Right atrium auricular region (tissue), 2 donors: Measurements from ENCODE around the gene PSMB7. TPM values are rescaled to one million over a fixed set of nuclear protein-coding genes. Genes with fewer than 3 reads are reported as not detected.

ENCODE experiments used
- DNase-seq: peaks from one replicate; pipeline ENCODE4 v3.0.0-alpha.2; 2019; ENCODE audit warnings: low spot score
- H3K27ac ChIP-seq, 2 donors: fragments of 200-600 bp; sonication (generic); 1 replicate in 1 of 2; 2 replicates in 1 of 2; pipeline ENCODE4 v1.5.1; 2016 to 2019
- H3K27me3 ChIP-seq, 2 donors: fragments of 200-600 bp; sonication (generic); one replicate each; pipeline versions ENCODE4 v1.5.1 to v1.6.0; 2017 to 2019
- H3K36me3 ChIP-seq: fragments of 200-600 bp; sonication (generic); one replicate; pipeline ENCODE4 v1.5.1; 2016
- H3K4me1 ChIP-seq, 2 donors: fragments of 200-600 bp; sonication (generic); one replicate each; pipeline versions ENCODE4 v1.5.1 to v1.6.0; 2017 to 2019
- H3K4me3 ChIP-seq, 2 donors: fragments of 200-600 bp; sonication (generic); 1 replicate in 1 of 2; 2 replicates in 1 of 2; pipeline ENCODE4 v1.5.1; 2017 to 2019; ENCODE audit warnings: mild to moderate bottlenecking in 1 of 2, moderate library complexity in 1 of 2
- H3K9me3 ChIP-seq, 2 donors: fragments of 200-600 bp; sonication (generic); one replicate each; pipeline ENCODE4 v1.5.1; 2019
- total RNA-seq, 2 donors: library from RNA; depleted of rRNA; stranded (reverse); fragments of >200 nt; gene quantifications; one replicate each; pipeline ENCODE4 v1.1.0, GENCODE V29; 2016
- TF ChIP-seq, protein P1 (sequence below), 2 donors: fragments of 200-600 bp; sonication (generic); IDR thresholded peaks; one replicate each; pipeline ENCODE4 v1.5.1; 2019; ENCODE audit warnings: antibody characterized with exemption in 2 of 2

PSMB7 gene
- total RNA-seq, 2 donors from 2014 or later: 178 to 207 TPM

- H3K36me3 ChIP-seq: no peaks in the 10 kb centered on the region
- no peaks in the 10 kb centered on the region for H3K27me3 ChIP-seq
- H3K4me3 ChIP-seq: no peak overlapping the region
- no peak overlapping the region for H3K27ac ChIP-seq
- DNase-seq: no peak
- peaks cover 0 to 25% of the 10 kb centered on the region in 2 donors for H3K4me1 ChIP-seq
- H3K9me3 ChIP-seq: no peaks in the 10 kb centered on the region
- TF ChIP-seq, protein P1, sequence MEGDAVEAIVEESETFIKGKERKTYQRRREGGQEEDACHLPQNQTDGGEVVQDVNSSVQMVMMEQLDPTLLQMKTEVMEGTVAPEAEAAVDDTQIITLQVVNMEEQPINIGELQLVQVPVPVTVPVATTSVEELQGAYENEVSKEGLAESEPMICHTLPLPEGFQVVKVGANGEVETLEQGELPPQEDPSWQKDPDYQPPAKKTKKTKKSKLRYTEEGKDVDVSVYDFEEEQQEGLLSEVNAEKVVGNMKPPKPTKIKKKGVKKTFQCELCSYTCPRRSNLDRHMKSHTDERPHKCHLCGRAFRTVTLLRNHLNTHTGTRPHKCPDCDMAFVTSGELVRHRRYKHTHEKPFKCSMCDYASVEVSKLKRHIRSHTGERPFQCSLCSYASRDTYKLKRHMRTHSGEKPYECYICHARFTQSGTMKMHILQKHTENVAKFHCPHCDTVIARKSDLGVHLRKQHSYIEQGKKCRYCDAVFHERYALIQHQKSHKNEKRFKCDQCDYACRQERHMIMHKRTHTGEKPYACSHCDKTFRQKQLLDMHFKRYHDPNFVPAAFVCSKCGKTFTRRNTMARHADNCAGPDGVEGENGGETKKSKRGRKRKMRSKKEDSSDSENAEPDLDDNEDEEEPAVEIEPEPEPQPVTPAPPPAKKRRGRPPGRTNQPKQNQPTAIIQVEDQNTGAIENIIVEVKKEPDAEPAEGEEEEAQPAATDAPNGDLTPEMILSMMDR (IDR thresholded peaks at IDR 0.05): no peak
Measured at GRCh38 chr9:124369231-124369797, 45.9 kb downstream of the PSMB7 start.

DNA sequence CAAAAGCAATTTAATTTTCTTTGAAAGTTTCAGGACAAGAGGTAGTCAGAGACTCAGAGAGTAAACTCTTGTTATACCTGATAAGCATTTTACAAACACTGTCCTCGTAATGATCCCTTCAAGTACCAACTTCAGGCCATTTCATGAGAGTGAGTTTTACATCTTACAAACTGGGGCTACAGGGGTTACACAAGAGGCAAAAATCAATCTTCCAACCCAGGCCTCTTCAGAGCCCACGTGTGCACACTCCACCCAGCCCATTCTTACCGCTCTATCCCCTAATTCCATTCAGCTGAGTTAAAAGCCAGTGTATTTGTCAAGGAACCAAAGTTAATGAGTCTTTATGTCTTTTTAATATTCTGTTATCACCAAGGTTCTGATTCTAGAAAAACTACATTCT, 46.5 kb downstream of the PSMB7 start:
- no peaks in the 10 kb centered on the region for H3K9me3 ChIP-seq
- H3K27ac ChIP-seq: no peak overlapping the region
- H3K36me3 ChIP-seq: peaks cover 4% of the 10 kb centered on the region
- DNase-seq: no peak
- H3K4me1 ChIP-seq: peaks cover 0 to 25% of the 10 kb centered on the region in 2 donors
- TF ChIP-seq, protein P1 (IDR thresholded peaks at IDR 0.05): no peak
- no peak overlapping the region for H3K4me3 ChIP-seq
- no peaks in the 10 kb centered on the region for H3K27me3 ChIP-seq

DNA sequence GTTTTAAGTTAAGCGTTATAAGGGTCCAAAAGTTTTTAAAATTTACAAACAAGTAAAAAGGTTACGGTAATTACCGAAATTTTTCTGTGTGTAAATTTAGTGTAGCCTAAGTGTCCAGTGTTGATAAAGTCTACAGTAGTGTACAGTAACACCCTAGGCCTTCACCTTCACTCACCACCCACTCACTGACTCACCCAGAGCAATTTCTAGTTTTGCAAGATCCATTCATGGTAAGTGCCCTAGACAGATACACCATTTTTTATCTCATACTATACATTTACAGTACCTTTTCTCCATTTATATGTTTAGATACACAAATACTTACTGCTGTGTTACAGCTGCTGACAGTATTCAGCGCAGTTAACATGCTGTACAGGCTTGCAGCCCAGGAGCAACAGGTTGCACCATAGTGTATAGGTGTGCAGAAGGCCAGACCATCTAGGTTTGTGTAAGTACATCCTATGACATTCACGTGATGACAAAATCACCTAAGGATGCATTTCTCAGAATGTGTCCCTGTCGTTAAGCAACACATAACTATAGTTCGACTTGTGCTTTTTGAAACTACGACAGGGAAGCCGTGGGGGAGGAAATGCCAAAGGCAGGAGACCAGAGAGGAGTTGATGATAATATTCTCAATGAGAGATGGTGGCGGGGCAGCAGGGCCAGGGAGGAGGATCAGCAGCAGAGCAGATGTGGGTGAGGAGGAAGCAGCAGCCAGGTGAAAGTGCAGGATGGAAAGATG, 48.6 kb downstream of the PSMB7 start:
- Histone ChIP-seq H3K27ac (no peak overlapping the region), H3K36me3 (peaks cover 4% of the 10 kb centered on the region), H3K4me3 (no peak overlapping the region), H3K9me3 (no peaks in the 10 kb centered on the region), H3K27me3 (no peaks in the 10 kb centered on the region), H3K4me1 (peaks cover 0 to 29% of the 10 kb centered on the region in 2 donors)
- TF ChIP-seq, protein P1 (IDR thresholded peaks at IDR 0.05): no peak
- no peak for DNase-seq

DNA sequence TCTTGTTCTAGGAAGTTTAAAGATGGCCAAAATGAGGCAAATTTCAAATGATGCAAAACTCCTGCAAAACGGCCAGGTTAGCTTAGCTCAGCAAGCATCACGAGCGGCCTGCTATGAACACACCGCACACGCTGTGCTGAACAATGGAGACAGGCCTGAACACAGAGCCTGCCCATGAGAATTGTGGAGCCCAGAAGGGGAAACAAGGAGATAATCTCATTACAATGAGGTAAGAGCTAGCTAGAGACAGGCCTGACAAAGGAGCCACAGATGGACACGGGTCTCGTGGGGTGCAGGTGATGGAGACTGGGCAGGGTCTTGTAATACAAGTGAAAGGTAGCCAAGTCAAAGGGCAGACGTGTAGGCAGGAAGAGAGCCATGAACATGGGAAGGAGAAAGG, 50.2 kb downstream of the PSMB7 start:
- no peaks in the 10 kb centered on the region for H3K9me3 ChIP-seq
- H3K27me3 ChIP-seq: no peaks in the 10 kb centered on the region
- DNase-seq: no peak
- H3K36me3 ChIP-seq: peaks cover 4% of the 10 kb centered on the region
- no peak overlapping the region for H3K27ac ChIP-seq
- TF ChIP-seq, protein P1 (IDR thresholded peaks at IDR 0.05): no peak
- H3K4me3 ChIP-seq: no peak overlapping the region
- peaks cover 0 to 25% of the 10 kb centered on the region in 2 donors for H3K4me1 ChIP-seq

GRCh38 chr9:124364141-124364540, 51.1 kb downstream of the PSMB7 start:
- TF ChIP-seq, protein P1 (IDR thresholded peaks at IDR 0.05): no peak
- Histone ChIP-seq H3K27me3 (no peaks in the 10 kb centered on the region), H3K4me3 (no peak overlapping the region), H3K36me3 (peaks cover 4% of the 10 kb centered on the region), H3K4me1 (peaks cover 0 to 18% of the 10 kb centered on the region in 2 donors), H3K27ac (no peak overlapping the region), H3K9me3 (no peaks in the 10 kb centered on the region)
- DNase-seq: no peak
